Type B pancreatic cell (in vitro differentiated cells): ENCODE data around the gene PIAS1. TPM values are rescaled to one million over a fixed set of nuclear protein-coding genes. Genes with fewer than 3 reads are reported as not detected.
A peak's percentile ranks its signal among the peaks of the same experiment; 100 is the strongest.

Experiments used
- DNase-seq: peaks from one replicate; pipeline ENCODE4 v3.0.0; 2021; ENCODE audit warnings: mixed read lengths; ENCODE audit not compliant: unreplicated experiment; ENCODE audit errors: extremely low spot score
- H3K27ac Mint-ChIP-seq: 2 replicates; pipeline ENCODE4 v1.8.0; 2021; ENCODE audit warnings: mild to moderate bottlenecking, mixed read lengths
- H3K27me3 Mint-ChIP-seq: 2 replicates; pipeline ENCODE4 v1.8.0; 2021; ENCODE audit warnings: mixed read lengths
- H3K36me3 Mint-ChIP-seq: 2 replicates; pipeline ENCODE4 v1.8.0; 2021; ENCODE audit warnings: mixed read lengths
- H3K4me1 Mint-ChIP-seq: one replicate; pipeline ENCODE4 v1.8.0; 2021; ENCODE audit warnings: mixed read lengths; ENCODE audit not compliant: unreplicated experiment
- H3K4me3 Mint-ChIP-seq: 2 replicates; pipeline ENCODE4 v1.8.0; 2021; ENCODE audit warnings: mild to moderate bottlenecking, mixed read lengths
- H3K9me3 Mint-ChIP-seq: 2 replicates; pipeline ENCODE4 v1.8.0; 2021; ENCODE audit warnings: mixed read lengths
- total RNA-seq: library from RNA; stranded (reverse); gene quantifications from 2 replicates; pipeline ENCODE4 v1.2.1, GENCODE V29; 2021; ENCODE audit warnings: low replicate concordance
- TF ChIP-seq, protein P1 (sequence below): fragments of 200-600 bp; sonication (generic); conservative IDR thresholded peaks from 2 replicates; pipeline ENCODE4 v1.5.0; 2021; ENCODE audit warnings: antibody characterized with exemption, mild to moderate bottlenecking

Gene PIAS1
- total RNA-seq, 1 donor from 2014 or later, result 56.2 TPM

DNA sequence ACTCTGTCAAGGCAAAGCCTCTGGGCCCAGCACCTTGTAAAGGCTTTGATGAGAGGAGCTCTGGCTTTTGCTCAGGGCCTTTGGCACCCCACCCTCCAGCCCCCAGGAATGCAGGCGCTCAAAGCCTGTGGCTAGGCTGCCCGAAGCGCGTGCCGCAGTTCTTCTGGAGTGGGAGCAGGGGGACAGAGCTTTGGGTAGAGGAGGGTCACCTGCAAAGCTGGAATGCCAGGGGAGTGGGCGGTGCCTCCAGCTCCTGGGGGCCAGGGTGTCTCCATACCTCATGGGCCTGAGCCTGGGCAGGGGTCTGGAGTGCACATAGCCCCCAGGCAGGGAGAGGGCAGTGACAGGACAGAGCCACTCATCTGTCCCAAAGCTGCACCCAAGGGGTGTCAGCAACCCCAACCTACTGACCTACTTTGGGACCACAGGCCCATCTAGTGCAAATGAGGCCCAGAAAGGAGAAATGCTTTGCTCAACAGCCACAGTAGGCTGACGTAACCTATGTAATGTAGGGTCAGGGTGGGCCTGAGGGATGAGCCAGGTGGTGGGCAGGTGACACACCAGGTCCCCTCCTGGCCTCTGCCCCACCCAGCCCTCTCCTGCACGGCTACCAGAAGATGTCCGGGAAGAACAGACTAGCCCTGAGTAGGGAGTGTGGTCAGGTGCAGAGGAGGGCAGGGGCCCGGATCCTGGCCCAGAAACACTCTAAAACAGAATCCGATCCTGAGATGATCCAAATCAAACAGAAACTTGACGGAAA is 153.2 kb downstream of the PIAS1 start:
- H3K27ac Mint-ChIP-seq, result no peak overlapping the region

DNA sequence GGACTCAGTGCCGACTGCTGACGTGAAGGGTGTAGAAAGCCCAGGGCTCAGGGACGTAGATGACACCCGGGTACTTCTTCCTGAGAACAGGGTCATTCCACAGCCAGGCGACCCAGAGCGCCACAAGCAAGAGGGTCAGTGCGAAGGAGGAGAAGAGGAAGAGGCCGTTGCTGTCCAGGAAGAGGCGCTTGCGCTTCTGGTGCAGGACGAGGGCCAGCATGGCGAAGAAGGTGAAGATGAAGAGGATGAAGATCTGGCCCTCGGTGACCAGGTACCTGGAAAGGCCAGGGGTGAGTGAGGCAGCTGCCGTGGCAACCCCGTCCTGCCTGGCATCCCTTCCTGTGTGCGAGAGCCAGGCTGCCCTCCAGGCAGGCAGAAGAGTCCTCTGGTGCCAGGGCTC is 154.0 kb downstream of the PIAS1 start:
- H3K27ac Mint-ChIP-seq, result no peak overlapping the region

More for the DNA sequence above, 153.2 kb downstream of the PIAS1 start:
- TF ChIP-seq, protein P1, sequence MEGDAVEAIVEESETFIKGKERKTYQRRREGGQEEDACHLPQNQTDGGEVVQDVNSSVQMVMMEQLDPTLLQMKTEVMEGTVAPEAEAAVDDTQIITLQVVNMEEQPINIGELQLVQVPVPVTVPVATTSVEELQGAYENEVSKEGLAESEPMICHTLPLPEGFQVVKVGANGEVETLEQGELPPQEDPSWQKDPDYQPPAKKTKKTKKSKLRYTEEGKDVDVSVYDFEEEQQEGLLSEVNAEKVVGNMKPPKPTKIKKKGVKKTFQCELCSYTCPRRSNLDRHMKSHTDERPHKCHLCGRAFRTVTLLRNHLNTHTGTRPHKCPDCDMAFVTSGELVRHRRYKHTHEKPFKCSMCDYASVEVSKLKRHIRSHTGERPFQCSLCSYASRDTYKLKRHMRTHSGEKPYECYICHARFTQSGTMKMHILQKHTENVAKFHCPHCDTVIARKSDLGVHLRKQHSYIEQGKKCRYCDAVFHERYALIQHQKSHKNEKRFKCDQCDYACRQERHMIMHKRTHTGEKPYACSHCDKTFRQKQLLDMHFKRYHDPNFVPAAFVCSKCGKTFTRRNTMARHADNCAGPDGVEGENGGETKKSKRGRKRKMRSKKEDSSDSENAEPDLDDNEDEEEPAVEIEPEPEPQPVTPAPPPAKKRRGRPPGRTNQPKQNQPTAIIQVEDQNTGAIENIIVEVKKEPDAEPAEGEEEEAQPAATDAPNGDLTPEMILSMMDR, result no peak
- H3K4me1 Mint-ChIP-seq, result peaks cover 18% of the 10 kb centered on the region
- no peak overlapping the region for H3K4me3 Mint-ChIP-seq
- no peaks in the 10 kb centered on the region for H3K9me3 Mint-ChIP-seq
- peak; percentile 48 for DNase-seq
- H3K36me3 Mint-ChIP-seq, result no peaks in the 10 kb centered on the region
- H3K27me3 Mint-ChIP-seq, result no peaks in the 10 kb centered on the region

DNA sequence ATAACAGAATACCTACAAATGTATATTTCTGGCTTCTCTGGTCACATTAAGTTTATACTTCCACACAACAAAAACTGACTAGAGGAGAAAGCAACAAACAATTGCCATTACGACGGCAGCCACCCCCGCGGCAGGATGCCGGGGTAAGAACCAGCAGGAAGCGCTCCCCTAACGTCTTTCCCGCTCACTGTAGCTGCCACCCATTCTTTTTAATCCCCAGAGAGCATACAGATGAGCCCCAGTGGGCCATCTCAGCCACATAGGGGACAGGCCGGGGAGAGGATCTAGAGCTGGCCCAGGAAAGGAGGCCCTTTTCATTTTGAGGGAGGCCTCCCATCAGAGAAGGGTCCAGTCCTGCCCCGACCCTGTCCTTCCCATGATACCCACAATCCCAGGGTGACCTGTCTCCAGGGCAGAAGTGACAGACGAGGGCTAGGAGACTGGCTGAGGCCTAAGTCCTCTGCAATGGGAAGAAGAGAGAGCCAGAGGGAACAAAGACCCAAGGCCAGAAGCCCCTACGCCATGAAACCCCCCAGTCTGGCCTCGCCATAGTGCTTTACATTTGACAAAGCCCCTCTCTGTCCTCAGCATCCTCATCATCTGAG is 154.6 kb downstream of the PIAS1 start:
- DNase-seq, result no peak
- Mint-ChIP-seq H3K27ac (no peak overlapping the region), H3K4me3 (no peak overlapping the region), H3K36me3 (peaks cover 1% of the 10 kb centered on the region), H3K9me3 (no peaks in the 10 kb centered on the region), H3K27me3 (no peaks in the 10 kb centered on the region), H3K4me1 (peaks cover 18% of the 10 kb centered on the region)
- TF ChIP-seq, protein P1, result no peak

More for the DNA sequence above, 154.0 kb downstream of the PIAS1 start:
- Mint-ChIP-seq H3K36me3 (no peaks in the 10 kb centered on the region), H3K9me3 (no peaks in the 10 kb centered on the region), H3K4me3 (no peak overlapping the region), H3K27me3 (no peaks in the 10 kb centered on the region), H3K4me1 (peaks cover 18% of the 10 kb centered on the region)
- TF ChIP-seq, protein P1, result no peak
- peak; percentile 60 for DNase-seq

DNA sequence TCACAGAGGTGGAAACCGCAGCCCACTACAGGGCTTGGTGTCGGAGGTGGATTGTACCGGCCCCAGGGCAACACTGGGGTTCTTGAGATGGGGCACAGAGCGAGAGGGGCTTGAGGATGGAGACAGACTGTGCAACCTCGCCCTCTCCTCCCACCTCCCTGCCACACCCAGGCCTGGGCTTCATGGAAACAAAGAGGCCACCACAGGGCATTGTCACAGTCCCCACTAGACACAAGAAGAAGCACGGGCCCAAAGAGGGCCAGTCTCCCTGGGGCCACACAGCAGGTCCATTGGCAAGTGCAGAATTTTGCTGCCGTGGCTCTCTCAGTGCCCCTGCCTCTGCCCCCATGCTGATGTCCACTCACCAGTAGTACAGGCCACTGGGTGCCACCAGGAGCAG is 155.2 kb downstream of the PIAS1 start:
- no peaks in the 10 kb centered on the region for H3K27me3 Mint-ChIP-seq

DNA sequence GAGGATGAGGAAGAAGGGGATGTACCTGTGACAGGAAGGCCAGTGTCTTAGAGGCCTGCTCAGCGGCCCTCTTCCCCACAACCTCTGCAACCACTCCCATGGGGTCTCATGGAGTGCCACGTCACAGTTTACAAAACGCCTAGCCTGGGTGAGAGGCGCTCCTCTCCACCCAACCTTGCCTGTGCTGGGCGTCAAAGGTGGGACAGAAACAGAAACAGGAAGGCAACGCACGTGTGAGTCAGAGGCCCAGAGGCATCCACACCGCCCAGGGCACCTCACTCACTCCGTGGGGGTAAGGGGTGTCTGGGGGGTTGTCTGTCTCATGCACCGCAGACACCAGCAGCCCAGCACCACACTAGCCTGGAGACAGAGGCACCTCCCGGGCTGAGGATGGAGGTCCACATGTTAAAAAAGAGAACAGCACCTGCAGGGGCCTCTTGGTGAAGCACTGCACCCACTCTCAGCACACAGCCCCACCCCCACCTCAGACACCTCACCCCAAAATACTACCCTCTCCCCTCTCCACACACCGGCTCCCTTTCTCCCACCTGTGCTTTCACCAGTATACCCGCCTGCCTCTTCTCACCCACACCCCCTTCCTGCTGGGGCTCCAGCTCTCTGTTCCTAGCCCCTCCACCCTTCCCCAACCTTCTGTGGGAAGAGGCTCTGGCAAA is 155.8 kb downstream of the PIAS1 start:
- Mint-ChIP-seq H3K4me3 (no peak overlapping the region), H3K36me3 (peaks cover 4% of the 10 kb centered on the region), H3K27me3 (no peaks in the 10 kb centered on the region), H3K27ac (no peak overlapping the region), H3K4me1 (peaks cover 15% of the 10 kb centered on the region), H3K9me3 (no peaks in the 10 kb centered on the region)
- TF ChIP-seq, protein P1, result no peak
- no peak for DNase-seq

More for the DNA sequence above, 155.2 kb downstream of the PIAS1 start:
- Mint-ChIP-seq H3K36me3 (peaks cover 4% of the 10 kb centered on the region), H3K9me3 (no peaks in the 10 kb centered on the region), H3K4me3 (no peak overlapping the region), H3K27ac (no peak overlapping the region), H3K4me1 (peaks cover 18% of the 10 kb centered on the region)
- DNase-seq, result no peak
- TF ChIP-seq, protein P1, result no peak
